Activated T-helper 9 cell treated with anti-CD3 and anti-CD28 coated beads, Interleukin-2, amount 50 U/mL, for 16 hours (primary cell): Measurements from ENCODE around the gene A4GALT.
"Not testable (repeated sequence)": the region's sequence is repeated elsewhere in the genome, so short reads cannot be mapped to it uniquely, and the experiment has no call there.

Experiments
- DNase-seq: peaks from one replicate; pipeline ENCODE4 v3.0.0-alpha.2; 2020; ENCODE audit warnings: low read depth

The A4GALT gene

DNA sequence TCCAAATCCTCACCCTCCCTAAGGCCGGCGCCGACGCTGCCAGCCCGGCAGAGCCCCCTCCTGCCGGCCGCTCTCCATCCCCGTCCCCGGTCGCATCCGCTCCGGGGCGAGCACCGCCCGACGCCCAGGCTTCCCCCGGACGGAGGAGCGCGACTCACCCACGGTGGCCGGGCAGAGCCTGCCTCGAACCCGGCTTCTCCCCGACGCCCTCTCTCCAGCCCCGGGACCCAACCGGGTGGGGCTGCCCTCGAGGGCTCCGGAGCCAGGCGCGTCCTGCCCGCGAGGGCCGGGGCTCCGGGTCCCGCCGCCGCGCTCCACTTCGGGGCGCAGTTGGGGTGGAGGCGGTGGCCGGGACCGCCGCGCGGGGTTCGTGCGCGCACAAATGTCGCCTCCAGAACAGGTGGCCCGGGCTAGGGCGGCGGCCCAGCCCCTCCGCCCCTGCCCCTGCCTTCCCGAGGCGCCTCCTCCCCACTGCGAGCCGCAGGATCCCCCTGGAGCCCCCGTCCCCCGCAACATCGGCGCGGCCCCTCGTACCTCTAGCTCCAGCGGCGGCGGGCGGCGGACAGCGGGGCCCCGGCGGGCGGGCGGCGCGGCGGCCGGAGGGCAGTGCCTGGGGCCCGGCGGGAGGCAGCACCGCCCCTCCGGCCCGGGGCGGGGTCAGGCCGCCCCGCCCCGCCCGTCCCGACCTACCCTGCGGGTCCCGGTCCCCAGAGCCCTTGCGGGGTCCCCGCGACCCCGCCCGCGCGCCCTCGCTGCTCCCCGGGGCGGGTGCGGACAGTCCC is at the start of gene A4GALT:
TSS of gene A4GALT (minus strand) at position 608 of the 782 bp plus-strand sequence. CDS start 26,919 bp downstream, outside the sequence.
- no peak for DNase-seq

GRCh38 chr22:42770448-42770726 is 49.7 kb upstream of the A4GALT start:
- DNase-seq, result no peak

DNA sequence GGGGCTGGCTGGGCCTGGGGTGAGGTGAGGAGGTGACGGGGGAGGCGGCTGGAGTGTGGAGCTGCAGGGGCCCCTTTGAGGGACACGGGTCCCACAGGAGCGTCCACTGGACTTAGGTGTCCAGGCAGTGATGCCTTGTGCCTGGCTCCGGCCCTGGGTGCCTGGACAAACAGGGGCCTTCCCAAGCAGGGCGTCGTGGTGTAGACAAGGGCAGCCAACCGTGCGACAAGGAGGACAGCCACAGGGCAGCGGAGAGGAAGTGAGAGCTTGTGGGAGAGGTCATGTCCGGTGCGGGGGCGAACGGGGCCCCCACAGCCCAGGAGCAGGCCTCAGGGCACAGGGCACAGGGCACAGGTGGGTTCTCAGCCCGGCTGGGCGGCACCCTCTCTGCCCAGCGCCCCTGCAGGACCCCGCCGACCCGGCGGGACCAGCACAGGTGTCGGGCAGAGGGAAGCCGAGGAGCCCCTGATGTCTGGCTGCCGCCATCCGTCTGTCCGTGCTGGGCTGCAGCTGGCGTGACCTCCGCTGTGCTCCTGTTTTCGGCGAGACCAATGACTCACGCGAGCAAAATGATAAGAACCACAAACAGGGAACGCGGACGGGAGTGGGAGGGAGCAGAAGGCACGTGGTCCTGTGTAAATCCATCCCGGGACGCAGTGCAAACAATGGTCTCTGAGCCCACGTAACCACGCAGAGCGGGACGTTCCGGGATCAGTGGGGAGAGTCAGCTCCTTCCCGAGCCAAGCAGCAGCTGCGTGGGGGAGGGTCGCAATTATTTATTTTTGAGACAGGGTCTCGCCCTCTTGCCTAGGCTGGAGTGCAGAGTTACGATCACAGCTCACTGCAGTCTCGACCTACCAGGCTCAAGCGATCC is 49.1 kb upstream of the A4GALT start:
- DNase-seq, result no peak

- DNase-seq, result no peak
Measured at GRCh38 chr22:42769238-42769573, 48.5 kb upstream of the A4GALT start.

GRCh38 chr22:42768385-42769035 is 47.8 kb upstream of the A4GALT start:
- no peak for DNase-seq

- DNase-seq, result no peak
Measured at GRCh38 chr22:42766860-42767259, 46.2 kb upstream of the A4GALT start.

DNA sequence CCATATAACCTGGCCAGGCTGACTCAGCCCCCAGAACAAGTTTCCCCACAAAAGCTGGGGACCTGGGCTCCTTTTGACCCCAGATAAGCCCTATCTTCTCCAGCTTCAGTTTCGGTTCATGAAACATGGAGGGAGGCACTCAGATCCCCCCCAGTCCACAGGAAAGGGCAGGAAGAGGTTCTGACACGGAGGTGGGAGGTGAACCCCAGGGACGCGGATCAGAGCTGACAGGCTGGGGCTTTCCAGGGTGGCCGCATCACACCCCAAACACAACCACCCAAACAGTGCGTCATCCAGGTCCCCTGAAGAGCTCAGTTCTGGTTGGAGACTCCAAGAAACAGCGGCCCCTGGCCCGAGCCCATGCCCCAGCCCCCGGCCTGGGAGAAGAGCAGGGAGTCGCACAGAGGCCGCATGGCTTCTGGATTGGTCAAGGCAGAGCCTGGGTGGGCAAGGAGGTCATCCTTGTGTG is 44.3 kb upstream of the A4GALT start:
- no peak for DNase-seq

GRCh38 chr22:42763965-42764480 is 43.4 kb upstream of the A4GALT start:
- DNase-seq, result no peak

GRCh38 chr22:42760806-42761565 is 40.3 kb upstream of the A4GALT start:
- DNase-seq, result no peak

GRCh38 chr22:42758931-42759629 is 38.4 kb upstream of the A4GALT start:
- DNase-seq, result no peak

DNA sequence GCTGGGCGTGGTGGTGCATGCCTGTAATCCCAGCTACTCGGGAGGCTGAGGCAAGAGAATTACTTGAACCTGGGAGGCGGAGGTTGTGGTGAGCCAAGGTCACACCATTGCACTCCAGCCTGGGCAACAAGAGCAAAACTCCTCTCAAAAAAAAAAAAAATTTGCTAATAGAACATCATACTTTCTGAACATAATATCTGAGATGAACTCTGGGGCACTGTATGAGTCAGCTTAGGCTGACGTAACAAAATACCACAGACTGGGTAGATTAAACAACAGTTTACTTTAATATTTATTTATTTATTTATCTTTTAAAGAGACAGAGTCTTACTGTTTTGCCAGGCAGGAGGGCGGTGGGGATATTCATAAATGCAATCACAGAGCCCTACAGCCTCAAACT is 34.9 kb upstream of the A4GALT start:
- not testable (repeated sequence) for DNase-seq

- DNase-seq, result not testable (repeated sequence)
Measured at GRCh38 chr22:42755121-42755520, 34.5 kb upstream of the A4GALT start.

DNA sequence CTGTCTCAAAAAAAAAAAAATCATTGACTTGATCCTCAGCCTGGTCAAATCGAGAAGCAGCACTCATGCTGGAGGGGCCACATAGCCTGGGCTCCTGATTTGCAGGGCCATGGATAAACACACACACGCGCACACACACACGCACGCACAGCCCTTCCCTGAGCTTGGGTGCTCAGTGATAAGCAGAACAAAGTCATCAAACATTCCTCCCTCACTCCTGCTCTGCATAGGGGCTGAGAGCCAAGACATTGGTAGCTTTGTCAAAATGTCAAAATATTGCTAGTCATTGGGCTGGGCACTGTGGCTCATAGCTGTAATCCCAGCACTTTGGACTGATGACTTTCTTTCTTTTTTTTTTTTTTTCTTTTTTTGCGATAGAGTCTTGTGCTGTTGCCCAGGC is 34.0 kb upstream of the A4GALT start:
- no peak for DNase-seq

- no peak for DNase-seq
Measured at GRCh38 chr22:42752912-42753311, 32.2 kb upstream of the A4GALT start.

DNA sequence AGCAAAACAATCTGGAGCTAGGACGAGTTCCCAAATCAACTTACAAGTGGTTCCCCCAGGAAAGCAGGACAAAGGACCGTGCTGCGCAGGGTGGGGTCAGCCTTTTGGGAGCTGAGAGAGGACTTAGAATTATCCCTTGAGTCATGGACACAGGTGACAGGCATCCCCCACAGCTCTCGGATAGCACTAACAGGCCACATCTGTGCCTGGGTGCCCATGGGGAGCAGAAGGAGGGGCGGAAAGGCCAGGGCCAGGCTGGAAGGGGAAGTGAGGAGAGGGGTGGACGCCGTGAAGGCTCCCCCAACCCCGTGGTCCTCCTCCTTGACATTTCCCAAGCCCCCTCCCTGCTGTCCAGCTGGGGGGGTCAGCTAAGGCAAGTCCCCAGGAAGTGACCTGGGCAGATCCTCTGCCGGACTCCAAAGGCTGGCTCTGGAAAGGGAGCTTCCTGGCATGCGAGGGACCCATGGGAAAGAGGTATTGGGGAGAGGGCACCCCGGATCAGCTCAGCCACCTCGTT is 31.6 kb upstream of the A4GALT start:
- no peak for DNase-seq

DNA sequence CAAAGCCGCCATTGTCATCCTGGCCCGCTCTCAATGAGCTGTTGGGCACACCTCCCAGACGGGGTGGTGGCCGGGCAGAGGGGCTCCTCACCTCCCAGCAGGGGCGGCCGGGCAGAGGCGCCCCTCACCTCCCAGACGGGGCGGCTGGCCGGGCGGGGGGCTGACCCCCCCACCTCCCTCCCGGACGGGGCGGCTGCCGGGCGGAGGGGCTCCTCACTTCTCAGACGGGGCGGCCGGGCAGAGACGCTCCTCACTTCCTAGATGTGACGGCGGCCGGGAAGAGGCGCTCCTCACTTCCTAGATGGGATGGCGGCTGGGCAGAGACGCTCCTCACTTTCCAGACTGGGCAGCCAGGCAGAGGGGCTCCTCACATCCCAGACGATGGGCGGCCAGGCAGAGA is 29.8 kb upstream of the A4GALT start:
- not testable (repeated sequence) for DNase-seq

- no peak for DNase-seq
Measured at GRCh38 chr22:42747701-42748513, 27.2 kb upstream of the A4GALT start.

DNA sequence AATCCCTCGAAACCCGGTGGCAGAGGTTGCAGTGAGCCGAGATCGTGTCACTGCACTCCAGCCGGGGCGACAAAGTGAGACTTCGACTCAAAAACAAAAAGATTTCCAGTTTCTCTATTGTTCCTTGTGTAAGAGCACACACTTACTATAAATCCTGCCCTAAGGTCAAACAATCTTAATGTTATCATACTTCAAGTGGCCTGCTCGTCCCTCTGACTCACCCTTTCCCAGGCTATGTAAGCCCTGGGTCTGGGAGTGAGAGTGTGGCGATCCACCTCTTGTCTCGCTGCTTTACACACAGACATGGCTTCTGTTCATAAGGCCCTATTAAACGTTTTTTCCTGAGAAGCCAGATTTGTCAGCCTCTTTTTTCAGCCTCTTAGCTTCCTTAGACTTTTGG is 24.4 kb upstream of the A4GALT start:
- DNase-seq, result no peak

- no peak for DNase-seq
Measured at GRCh38 chr22:42743501-42743991, 22.9 kb upstream of the A4GALT start.

- no peak for DNase-seq
Measured at GRCh38 chr22:42742940-42743339, 22.3 kb upstream of the A4GALT start.
